ENCODE data around the gene DNAJC27.

DNA sequence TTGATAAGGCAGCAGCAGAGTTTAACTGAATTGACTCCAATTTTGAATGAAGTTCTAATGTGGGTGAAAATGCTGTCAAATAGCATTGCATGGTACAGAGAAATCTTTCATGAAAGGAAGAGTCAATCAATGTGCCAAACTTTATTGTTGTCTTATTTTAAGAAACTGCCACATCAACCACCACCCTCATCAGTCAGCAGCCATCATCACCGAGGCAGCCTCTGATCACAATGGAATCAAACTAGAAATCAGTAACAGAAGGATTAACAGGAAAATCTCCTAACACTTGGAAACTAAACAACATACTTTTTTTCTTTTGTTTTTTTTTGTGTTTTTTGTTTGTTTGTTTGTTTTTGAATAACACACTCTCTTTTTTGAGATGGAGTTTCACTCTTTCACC, 9.9 kb downstream of the DNAJC27 start:
- TF ChIP-seq NFATC3 (CRISPR knock-in tag; IDR thresholded peaks at IDR 0.05): no peak
- no peak for TF ChIP-seq ZNF383 (CRISPR knock-in tag; IDR thresholded peaks at IDR 0.05; ENCODE audit: borderline replicate concordance)
- TF ChIP-seq ZNF10 (CRISPR knock-in tag; IDR thresholded peaks at IDR 0.05; ENCODE audit: borderline replicate concordance, low read depth): no peak
- TF ChIP-seq ZNF543 (CRISPR knock-in tag; IDR thresholded peaks at IDR 0.05): no peak
- no peak for TF ChIP-seq FOXM1 (CRISPR knock-in tag; IDR thresholded peaks at IDR 0.05)
- no peak for TF ChIP-seq ZNF598 (CRISPR knock-in tag; IDR thresholded peaks at IDR 0.05; ENCODE audit: borderline replicate concordance)
